ENCODE data around the gene PRSS33. TPM values are rescaled to one million over a fixed set of nuclear protein-coding genes. Genes with fewer than 3 reads are reported as not detected.

The PRSS33 gene
- total RNA-seq, 1 donor from 2014 or later = not detected

GRCh38 chr16:2734844-2735515 is 52.4 kb downstream of the PRSS33 start:
- DNase-seq (ENCODE audit: low read depth) = no peak
- TF ChIP-seq, protein P1, sequence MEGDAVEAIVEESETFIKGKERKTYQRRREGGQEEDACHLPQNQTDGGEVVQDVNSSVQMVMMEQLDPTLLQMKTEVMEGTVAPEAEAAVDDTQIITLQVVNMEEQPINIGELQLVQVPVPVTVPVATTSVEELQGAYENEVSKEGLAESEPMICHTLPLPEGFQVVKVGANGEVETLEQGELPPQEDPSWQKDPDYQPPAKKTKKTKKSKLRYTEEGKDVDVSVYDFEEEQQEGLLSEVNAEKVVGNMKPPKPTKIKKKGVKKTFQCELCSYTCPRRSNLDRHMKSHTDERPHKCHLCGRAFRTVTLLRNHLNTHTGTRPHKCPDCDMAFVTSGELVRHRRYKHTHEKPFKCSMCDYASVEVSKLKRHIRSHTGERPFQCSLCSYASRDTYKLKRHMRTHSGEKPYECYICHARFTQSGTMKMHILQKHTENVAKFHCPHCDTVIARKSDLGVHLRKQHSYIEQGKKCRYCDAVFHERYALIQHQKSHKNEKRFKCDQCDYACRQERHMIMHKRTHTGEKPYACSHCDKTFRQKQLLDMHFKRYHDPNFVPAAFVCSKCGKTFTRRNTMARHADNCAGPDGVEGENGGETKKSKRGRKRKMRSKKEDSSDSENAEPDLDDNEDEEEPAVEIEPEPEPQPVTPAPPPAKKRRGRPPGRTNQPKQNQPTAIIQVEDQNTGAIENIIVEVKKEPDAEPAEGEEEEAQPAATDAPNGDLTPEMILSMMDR (conservative IDR thresholded peaks at IDR 0.05; ENCODE audit: low read depth, low read length) = no peak
- H3K4me3 ChIP-seq (ENCODE audit: low read depth, low read length) = no peak overlapping the region

Other genes with a start within 250 kb of the PRSS33 start
- gene PDPK1, start 249.5 kb downstream of the PRSS33 start, total RNA-seq = 16.4 and 16.5 TPM in 2 replicates
- 45.1 and 51.4 TPM in 2 replicates for gene KCTD5, start 105.0 kb downstream of the PRSS33 start, total RNA-seq
- 0.29 and 0.92 TPM in 2 replicates for gene PRSS27, start 67.3 kb downstream of the PRSS33 start, total RNA-seq
- 82.6 and 91.6 TPM in 2 replicates for gene SRRM2, start 34.9 kb downstream of the PRSS33 start, total RNA-seq
- 276 and 311 TPM in 2 replicates for gene ELOB, start 10.3 kb downstream of the PRSS33 start, total RNA-seq
- gene PRSS41, start 10.9 kb upstream of the PRSS33 start, total RNA-seq = not detected in 2 replicates
- 0.87 and 4.6 TPM in 2 replicates for gene PRSS21, start 29.7 kb upstream of the PRSS33 start, total RNA-seq
- 0.06 and 2.1 TPM in 2 replicates for gene ZG16B, start 42.7 kb upstream of the PRSS33 start, total RNA-seq
- 9.5 and 11.1 TPM in 2 replicates for gene PRSS22, start 70.6 kb upstream of the PRSS33 start, total RNA-seq
- 49.6 and 55.5 TPM in 2 replicates for gene FLYWCH2, start 95.7 kb upstream of the PRSS33 start, total RNA-seq
- gene FLYWCH1, start 124.4 kb upstream of the PRSS33 start, total RNA-seq = 28.0 and 47.1 TPM in 2 replicates
- gene KREMEN2, start 176.7 kb upstream of the PRSS33 start, total RNA-seq = 0.72 and 4.2 TPM in 2 replicates
- 33.4 and 36.0 TPM in 2 replicates for gene PAQR4, start 181.8 kb upstream of the PRSS33 start, total RNA-seq
- 107 and 120 TPM in 2 replicates for gene PKMYT1, start 192.9 kb upstream of the PRSS33 start, total RNA-seq
- 0.29 and 3.5 TPM in 2 replicates for gene CLDN9, start 225.4 kb upstream of the PRSS33 start, total RNA-seq
- 255 and 813 TPM in 2 replicates for gene CLDN6, start 230.6 kb upstream of the PRSS33 start, total RNA-seq
- gene TNFRSF12A, start 232.8 kb upstream of the PRSS33 start, total RNA-seq = 451 and 701 TPM in 2 replicates
- gene HCFC1R1, start 236.4 kb upstream of the PRSS33 start, total RNA-seq = 14.3 and 39.0 TPM in 2 replicates
- gene THOC6, start 236.5 kb upstream of the PRSS33 start, total RNA-seq = 19.0 and 24.2 TPM in 2 replicates
- 2.5 and 4.6 TPM in 2 replicates for gene BICDL2, start 249.4 kb upstream of the PRSS33 start, total RNA-seq